GM12874 (cell line): ENCODE measurements around the gene PACSIN1.

Source experiments
- TF ChIP-seq, protein P1 (sequence below): IDR thresholded peaks from 2 replicates; pipeline ENCODE4 v1.5.1; 2011; ENCODE audit warnings: low read depth, mild to moderate bottlenecking, control low read depth, low read length, moderate library complexity; ENCODE audit not compliant: insufficient read depth

PACSIN1 gene

DNA sequence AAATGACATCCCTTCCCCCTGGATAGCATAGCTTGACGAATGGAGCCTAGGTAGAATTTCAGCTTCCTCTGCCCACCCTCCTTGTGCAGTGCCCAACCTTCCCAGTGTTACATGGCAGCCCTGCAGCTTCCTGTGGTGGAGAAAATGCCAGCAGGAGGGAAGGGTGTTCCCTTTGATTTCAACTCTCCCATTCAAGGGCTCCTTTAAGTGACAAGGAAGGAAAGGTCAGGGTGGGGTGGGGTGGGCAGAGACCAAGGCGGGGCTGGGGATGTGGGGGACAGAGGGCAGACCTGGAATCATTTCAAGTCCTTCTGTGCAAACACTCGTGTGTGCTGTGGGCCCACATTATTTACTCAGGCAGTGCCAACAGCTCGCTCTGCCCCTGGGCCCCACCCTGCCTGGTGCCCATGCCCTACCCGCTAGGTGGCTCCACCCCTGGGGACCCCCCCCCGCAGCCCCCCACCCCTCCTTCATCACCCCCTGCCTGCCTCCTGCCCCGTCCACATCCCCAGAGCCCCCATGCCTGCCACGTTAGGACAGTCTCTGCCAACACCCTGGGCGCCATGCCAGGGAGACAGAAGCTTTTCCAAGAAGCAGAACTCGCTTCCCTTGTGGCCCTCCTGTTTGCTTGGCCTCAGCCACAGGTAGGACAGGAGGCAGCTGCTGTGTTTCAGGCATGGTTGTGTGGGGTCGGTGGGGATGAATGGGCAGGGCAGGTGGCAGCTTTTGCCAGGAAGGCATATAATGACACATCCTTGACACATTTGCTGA is 80.9 kb downstream of the PACSIN1 start:
- TF ChIP-seq, protein P1, sequence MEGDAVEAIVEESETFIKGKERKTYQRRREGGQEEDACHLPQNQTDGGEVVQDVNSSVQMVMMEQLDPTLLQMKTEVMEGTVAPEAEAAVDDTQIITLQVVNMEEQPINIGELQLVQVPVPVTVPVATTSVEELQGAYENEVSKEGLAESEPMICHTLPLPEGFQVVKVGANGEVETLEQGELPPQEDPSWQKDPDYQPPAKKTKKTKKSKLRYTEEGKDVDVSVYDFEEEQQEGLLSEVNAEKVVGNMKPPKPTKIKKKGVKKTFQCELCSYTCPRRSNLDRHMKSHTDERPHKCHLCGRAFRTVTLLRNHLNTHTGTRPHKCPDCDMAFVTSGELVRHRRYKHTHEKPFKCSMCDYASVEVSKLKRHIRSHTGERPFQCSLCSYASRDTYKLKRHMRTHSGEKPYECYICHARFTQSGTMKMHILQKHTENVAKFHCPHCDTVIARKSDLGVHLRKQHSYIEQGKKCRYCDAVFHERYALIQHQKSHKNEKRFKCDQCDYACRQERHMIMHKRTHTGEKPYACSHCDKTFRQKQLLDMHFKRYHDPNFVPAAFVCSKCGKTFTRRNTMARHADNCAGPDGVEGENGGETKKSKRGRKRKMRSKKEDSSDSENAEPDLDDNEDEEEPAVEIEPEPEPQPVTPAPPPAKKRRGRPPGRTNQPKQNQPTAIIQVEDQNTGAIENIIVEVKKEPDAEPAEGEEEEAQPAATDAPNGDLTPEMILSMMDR = no peak

DNA sequence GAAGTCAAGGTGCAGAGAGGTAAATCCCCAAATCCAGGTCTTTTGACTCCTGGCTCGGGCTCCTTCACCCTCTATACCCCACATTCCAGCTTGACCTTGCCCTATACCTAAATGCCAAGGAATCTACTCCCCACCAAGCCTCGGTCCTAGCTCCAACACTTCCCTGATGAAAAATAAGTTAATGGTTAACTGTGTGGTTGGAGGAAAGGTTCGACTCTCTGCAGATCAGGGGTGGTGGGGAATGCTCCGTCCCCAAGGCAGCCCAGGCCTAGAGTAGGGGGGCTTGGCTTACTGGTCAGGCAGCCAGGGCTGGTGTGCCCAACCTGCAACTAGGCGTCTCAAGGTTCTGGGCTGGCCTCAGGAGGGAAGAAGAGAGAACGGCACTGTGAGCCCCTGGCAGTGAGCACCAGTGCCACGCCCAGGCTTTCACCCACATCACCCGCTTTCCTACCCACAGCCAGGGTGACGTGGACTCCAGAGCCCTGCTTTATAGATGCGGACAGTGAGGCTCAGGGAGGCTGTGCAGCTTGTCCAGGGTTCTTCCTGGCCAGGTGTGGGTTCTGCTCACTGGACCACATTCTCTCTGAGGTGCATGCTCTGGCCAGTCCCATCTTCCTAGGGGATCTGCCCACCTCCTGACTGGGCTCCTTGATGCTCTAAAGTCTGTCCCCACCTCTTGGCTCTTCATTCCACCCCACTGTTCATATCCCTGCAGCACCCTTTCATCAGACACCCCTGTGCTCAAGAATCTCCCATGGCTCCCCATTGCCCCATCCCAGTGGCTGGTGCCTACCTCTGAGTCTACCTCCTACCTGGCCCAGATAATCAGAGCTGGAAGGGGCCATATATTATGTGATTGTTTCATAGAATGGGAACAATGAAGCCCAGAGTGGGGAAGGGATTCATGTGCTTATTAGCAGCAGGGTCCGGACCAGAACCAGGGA is 82.1 kb downstream of the PACSIN1 start:
- TF ChIP-seq, protein P1 = no peak

DNA sequence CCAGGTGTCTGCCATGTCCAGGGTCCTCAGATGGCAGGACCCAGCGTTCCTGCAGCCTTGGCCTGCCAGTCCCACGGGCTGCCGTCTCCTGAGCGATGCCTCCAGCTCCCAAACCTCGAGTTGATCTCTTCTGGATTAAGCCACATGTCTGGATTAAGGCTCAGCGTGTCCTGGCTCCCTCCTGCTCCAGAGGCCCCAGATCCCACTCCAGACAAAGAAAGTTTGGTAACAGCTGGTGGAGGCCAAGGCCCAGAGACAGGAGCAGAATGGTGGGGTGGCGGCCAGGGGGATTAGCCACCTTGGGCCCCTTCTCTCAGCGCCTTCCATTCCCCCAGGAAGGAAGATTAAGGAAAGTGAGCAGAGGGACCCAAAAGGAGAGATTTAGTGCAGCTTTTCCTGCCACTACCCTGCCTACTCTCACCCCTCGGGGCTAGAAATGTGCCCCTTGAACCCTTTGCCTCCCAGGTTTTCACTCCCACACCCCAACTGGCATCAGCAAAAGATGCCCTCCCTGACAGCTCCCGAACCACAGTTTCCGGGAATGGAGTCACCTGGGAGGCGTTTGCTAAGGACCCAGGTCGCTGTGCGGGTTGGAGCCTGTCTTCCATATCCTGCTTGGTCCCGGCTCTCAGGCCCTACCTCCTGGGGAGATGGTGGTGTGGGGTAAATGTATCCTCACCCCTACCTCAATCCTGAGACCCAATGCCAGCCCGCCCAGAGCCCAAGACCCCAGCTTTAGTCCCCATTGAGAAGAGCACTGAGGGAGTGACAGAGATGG is 83.3 kb downstream of the PACSIN1 start:
- TF ChIP-seq, protein P1 = no peak

DNA sequence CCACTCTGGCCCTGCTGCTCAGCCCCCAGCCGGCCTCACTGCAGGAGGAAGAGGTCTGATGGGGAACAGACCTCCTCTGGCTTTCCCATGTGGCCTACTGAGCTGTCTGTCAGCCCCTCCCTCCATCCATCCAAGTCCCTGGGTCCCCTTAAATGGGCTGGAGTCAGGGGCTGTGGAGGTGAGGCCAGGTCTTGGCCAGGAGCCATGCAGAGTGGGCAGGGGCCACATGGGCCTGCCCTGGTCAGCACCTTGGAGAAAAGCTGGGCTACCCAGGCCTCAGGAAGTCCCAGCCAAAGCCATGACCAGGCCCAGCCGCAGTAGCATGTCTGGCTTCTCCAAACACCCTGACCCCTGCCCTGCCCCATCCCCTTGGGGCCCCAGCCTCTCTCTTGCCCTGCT is 83.9 kb downstream of the PACSIN1 start:
- TF ChIP-seq, protein P1 = no peak

DNA sequence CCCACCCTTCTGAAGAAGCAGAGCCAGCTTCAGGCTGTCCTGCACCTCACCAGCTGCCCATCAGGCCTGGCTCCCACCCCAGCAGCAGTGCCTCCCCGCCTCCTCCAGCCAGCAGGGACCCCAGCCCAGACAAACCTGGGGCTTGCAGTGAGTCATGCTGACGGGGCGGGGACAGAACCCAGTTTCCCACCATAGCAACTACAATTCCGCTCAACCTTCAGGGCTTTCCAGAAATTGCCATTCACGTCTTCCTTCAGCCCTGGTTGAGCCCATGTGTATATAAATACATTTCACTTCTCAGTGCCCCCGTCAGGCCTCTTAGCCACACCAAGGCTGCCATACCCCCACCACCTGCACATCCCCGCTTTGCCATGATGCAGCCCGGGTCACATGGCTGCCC is 85.8 kb downstream of the PACSIN1 start:
- TF ChIP-seq, protein P1 = no peak

DNA sequence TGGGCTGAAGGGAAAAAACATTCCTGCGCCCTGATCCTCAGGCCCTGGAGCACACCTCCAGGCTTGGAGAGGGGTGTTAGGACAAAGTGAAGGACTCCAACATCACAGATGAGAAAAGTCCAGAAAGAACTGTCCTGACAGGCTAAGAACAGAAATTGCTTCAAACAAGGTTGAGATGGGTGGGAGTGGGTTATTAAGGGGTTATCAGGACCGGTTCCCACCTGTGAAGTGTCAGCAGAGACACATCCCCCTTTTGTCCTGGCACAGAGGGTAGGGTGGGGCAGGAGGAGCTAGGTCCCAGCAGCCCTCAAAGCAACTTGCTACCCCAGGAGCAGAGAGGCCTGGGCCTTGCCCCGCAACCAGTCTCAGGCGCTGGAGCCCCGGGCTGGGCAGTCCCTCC is 86.7 kb downstream of the PACSIN1 start:
- TF ChIP-seq, protein P1 = no peak

DNA sequence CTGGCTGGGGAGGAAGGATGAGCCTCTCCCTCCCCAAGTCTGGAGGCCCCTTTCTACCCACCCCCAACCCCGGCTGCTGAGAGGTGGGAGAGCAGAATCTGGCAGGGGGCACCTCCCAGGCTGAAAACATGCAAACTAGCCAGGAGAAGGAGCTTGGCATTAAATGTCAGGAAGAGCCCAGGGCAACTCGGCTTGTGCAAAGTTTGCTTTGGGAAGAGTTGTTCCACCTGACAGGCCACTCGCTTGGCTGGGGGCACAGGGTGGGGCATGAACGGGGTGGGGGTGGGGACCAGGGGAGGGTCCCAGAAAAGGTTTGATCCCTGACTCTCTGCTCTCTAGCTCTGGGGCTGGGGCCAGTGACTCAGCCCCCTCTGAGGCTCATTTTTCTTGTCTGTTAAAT is 87.3 kb downstream of the PACSIN1 start:
- TF ChIP-seq, protein P1 = no peak
